SU-DHL-6 (cell line): Measurements from ENCODE around the gene ZNF668.

ENCODE experiments used
- H2AFZ ChIP-seq: fragments of 200-600 bp; sonication (generic); 2 replicates; pipeline ENCODE4 v1.6.1; 2014; ENCODE audit warnings: low read depth, mild to moderate bottlenecking, moderate library complexity, mixed read lengths, antibody characterized with exemption, low read length; ENCODE audit not compliant: severe bottlenecking
- H3F3A ChIP-seq: fragments of 200-600 bp; shearing (Covaris generic); 2 replicates; pipeline ENCODE4 v1.6.0; 2016; ENCODE audit warnings: antibody characterized with exemption, mild to moderate bottlenecking; ENCODE audit not compliant: insufficient read depth
- H3K27ac ChIP-seq: fragments of 200-600 bp; sonication (generic); 2 replicates; pipeline ENCODE4 v1.5.1; 2016; ENCODE audit warnings: low read depth, mild to moderate bottlenecking, low read length, moderate library complexity, mixed read lengths
- H3K27me3 ChIP-seq: fragments of 200-600 bp; sonication (generic), shearing (Covaris generic); 2 replicates; pipeline ENCODE4 v1.6.0; 2014; ENCODE audit warnings: mild to moderate bottlenecking, low read length
- H3K36me3 ChIP-seq: fragments of 200-600 bp; sonication (generic); 2 replicates; pipeline ENCODE4 v1.6.1; 2014; ENCODE audit warnings: mild to moderate bottlenecking, low read length, mixed read lengths
- H3K4me2 ChIP-seq: fragments of 300-600, 200-600 bp; shearing (Covaris generic), sonication (generic); 2 replicates; pipeline ENCODE4 v1.6.0; 2014; ENCODE audit warnings: low read length, low read depth, mild to moderate bottlenecking; ENCODE audit not compliant: poor library complexity, severe bottlenecking
- H3K4me3 ChIP-seq: fragments of 200-600 bp; sonication (generic); 2 replicates; pipeline ENCODE4 v1.5.1; 2014; ENCODE audit warnings: antibody characterized with exemption, low read length, mild to moderate bottlenecking, mixed read lengths; ENCODE audit not compliant: insufficient read depth, poor library complexity, severe bottlenecking
- H3K79me2 ChIP-seq: fragments of 200-600 bp; sonication (generic); 2 replicates; pipeline ENCODE4 v1.6.1; 2014; ENCODE audit warnings: mild to moderate bottlenecking, low read length, moderate library complexity; ENCODE audit not compliant: insufficient read depth
- H3K9ac ChIP-seq: fragments of 200-600 bp; sonication (generic); 2 replicates; pipeline ENCODE4 v1.7.0; 2014; ENCODE audit warnings: mild to moderate bottlenecking, low read length
- H3K9me2 ChIP-seq: fragments of 200-600 bp; sonication (generic); replicated peaks from 2 replicates; pipeline ENCODE4 v1.6.1; 2014; ENCODE audit warnings: low read length; ENCODE audit not compliant: insufficient read depth
- H3K9me3 ChIP-seq: fragments of 200-600 bp; sonication (generic); 2 replicates; pipeline ENCODE4 v1.6.1; 2014; ENCODE audit warnings: low read length, mixed read lengths; ENCODE audit not compliant: insufficient read depth
- H4K20me1 ChIP-seq: fragments of 200-600 bp; sonication (generic); 2 replicates; pipeline ENCODE4 v1.6.1; 2014; ENCODE audit warnings: low read depth, mild to moderate bottlenecking, antibody characterized with exemption, low read length, moderate library complexity, mixed read lengths
- CTCF ChIP-seq: fragments of 200-600 bp; sonication (generic); IDR thresholded peaks from one replicate; pipeline ENCODE4 v1.5.1; 2017; ENCODE audit warnings: antibody characterized with exemption, mild to moderate bottlenecking, low read length, moderate library complexity; ENCODE audit not compliant: insufficient read depth, poor library complexity, severe bottlenecking
- EZH2phosphoT487 ChIP-seq: fragments of 200-600 bp; sonication (generic), shearing (Covaris generic); conservative IDR thresholded peaks from 2 replicates; pipeline ENCODE4 v1.6.1; 2018; ENCODE audit warnings: mild to moderate bottlenecking, antibody characterized with exemption, low read length, moderate library complexity, mixed read lengths

The ZNF668 gene

GRCh38 chr16:31031276-31031675 is 42.8 kb downstream of the ZNF668 start:
- no peak overlapping the region for H3K9ac ChIP-seq

GRCh38 chr16:31029272-31029671 is 44.8 kb downstream of the ZNF668 start:
- Histone ChIP-seq H3F3A (peaks cover 10% of the 10 kb centered on the region), H3K4me3 (no peak overlapping the region), H3K79me2 (no peaks in the 10 kb centered on the region), H3K27me3 (no peaks in the 10 kb centered on the region), H3K9ac (no peak overlapping the region), H3K4me2 (no peak overlapping the region), H3K27ac (no peak overlapping the region), H3K9me3 (no peaks in the 10 kb centered on the region), H3K9me2 (no peaks in the 10 kb centered on the region), H4K20me1 (no peaks in the 10 kb centered on the region), H2AFZ (no peak overlapping the region), H3K36me3 (no peaks in the 10 kb centered on the region)
- TF ChIP-seq CTCF = no peak
- no peak for TF ChIP-seq EZH2phosphoT487

More at GRCh38 chr16:31031276-31031675, 42.8 kb downstream of the ZNF668 start:
- Histone ChIP-seq H2AFZ (no peak overlapping the region), H3K79me2 (no peaks in the 10 kb centered on the region), H3K4me3 (no peak overlapping the region), H4K20me1 (no peaks in the 10 kb centered on the region), H3K27ac (no peak overlapping the region), H3K27me3 (no peaks in the 10 kb centered on the region), H3K36me3 (no peaks in the 10 kb centered on the region), H3K9me2 (no peaks in the 10 kb centered on the region), H3F3A (peaks cover 10% of the 10 kb centered on the region), H3K9me3 (no peaks in the 10 kb centered on the region), H3K4me2 (no peak overlapping the region)
- no peak for TF ChIP-seq EZH2phosphoT487
- TF ChIP-seq CTCF = no peak

- H3K27me3 ChIP-seq = no peaks in the 10 kb centered on the region
- no peaks in the 10 kb centered on the region for H3K79me2 ChIP-seq
- no peaks in the 10 kb centered on the region for H3K9me2 ChIP-seq
- TF ChIP-seq CTCF = no peak
- no peak for TF ChIP-seq EZH2phosphoT487
- no peaks in the 10 kb centered on the region for H3F3A ChIP-seq
- H3K4me2 ChIP-seq = no peak overlapping the region
- H3K9ac ChIP-seq = no peak overlapping the region
- H3K27ac ChIP-seq = no peak overlapping the region
- no peak overlapping the region for H2AFZ ChIP-seq
- no peaks in the 10 kb centered on the region for H3K36me3 ChIP-seq
- no peaks in the 10 kb centered on the region for H3K9me3 ChIP-seq
- H4K20me1 ChIP-seq = no peaks in the 10 kb centered on the region
- H3K4me3 ChIP-seq = no peak overlapping the region
Observed at GRCh38 chr16:31025339-31025738, 48.7 kb downstream of the ZNF668 start.
